ENCODE data around the gene SH3PXD2A.

Gene SH3PXD2A

GRCh38 chr10:103748020-103748419 is 107.4 kb downstream of the SH3PXD2A start:
- H3K27me3 ChIP-seq (ENCODE audit: control insufficient read depth, insufficient read depth, low read length), result no peaks in the 10 kb centered on the region
- H3K27ac ChIP-seq (ENCODE audit: low read depth, low read length), result no peak overlapping the region
- H3K4me1 ChIP-seq (ENCODE audit: control insufficient read depth, insufficient read depth, low read length), result no peaks in the 10 kb centered on the region
- H3K4me3 ChIP-seq (ENCODE audit: low read length), result no peak overlapping the region
- H3K9ac ChIP-seq (ENCODE audit: low read length), result no peak overlapping the region
- H3K36me3 ChIP-seq (ENCODE audit: control insufficient read depth, insufficient read depth, low read length), result no peaks in the 10 kb centered on the region

- no peaks in the 10 kb centered on the region for H3K27me3 ChIP-seq (ENCODE audit: control insufficient read depth, insufficient read depth, low read length)
- H3K9ac ChIP-seq (ENCODE audit: low read length), result no peak overlapping the region
- no peak overlapping the region for H3K27ac ChIP-seq (ENCODE audit: low read depth, low read length)
- no peak overlapping the region for H3K4me3 ChIP-seq (ENCODE audit: low read length)
- H3K4me1 ChIP-seq (ENCODE audit: control insufficient read depth, insufficient read depth, low read length), result no peaks in the 10 kb centered on the region
- H3K36me3 ChIP-seq (ENCODE audit: control insufficient read depth, insufficient read depth, low read length), result no peaks in the 10 kb centered on the region
Observed at GRCh38 chr10:103747193-103747865, 108.0 kb downstream of the SH3PXD2A start.

- Histone ChIP-seq H3K36me3 (ENCODE audit: control insufficient read depth, insufficient read depth, low read length) (no peaks in the 10 kb centered on the region), H3K4me1 (ENCODE audit: control insufficient read depth, insufficient read depth, low read length) (no peaks in the 10 kb centered on the region), H3K27me3 (ENCODE audit: control insufficient read depth, insufficient read depth, low read length) (no peaks in the 10 kb centered on the region), H3K27ac (ENCODE audit: low read depth, low read length) (no peak overlapping the region), H3K9ac (ENCODE audit: low read length) (no peak overlapping the region), H3K4me3 (ENCODE audit: low read length) (no peak overlapping the region)
Observed at GRCh38 chr10:103746598-103746997, 108.8 kb downstream of the SH3PXD2A start.

GRCh38 chr10:103745341-103746247 is 109.8 kb downstream of the SH3PXD2A start:
- no peaks in the 10 kb centered on the region for H3K4me1 ChIP-seq (ENCODE audit: control insufficient read depth, insufficient read depth, low read length)
- H3K4me3 ChIP-seq (ENCODE audit: low read length), result no peak overlapping the region
- no peaks in the 10 kb centered on the region for H3K27me3 ChIP-seq (ENCODE audit: control insufficient read depth, insufficient read depth, low read length)
- no peak overlapping the region for H3K9ac ChIP-seq (ENCODE audit: low read length)
- H3K27ac ChIP-seq (ENCODE audit: low read depth, low read length), result no peak overlapping the region
- H3K36me3 ChIP-seq (ENCODE audit: control insufficient read depth, insufficient read depth, low read length), result no peaks in the 10 kb centered on the region

- no peaks in the 10 kb centered on the region for H3K36me3 ChIP-seq (ENCODE audit: control insufficient read depth, insufficient read depth, low read length)
- peaks cover 18% of the 10 kb centered on the region for H3K4me1 ChIP-seq (ENCODE audit: control insufficient read depth, insufficient read depth, low read length)
- H3K9ac ChIP-seq (ENCODE audit: low read length), result no peak overlapping the region
- H3K27me3 ChIP-seq (ENCODE audit: control insufficient read depth, insufficient read depth, low read length), result no peaks in the 10 kb centered on the region
- H3K27ac ChIP-seq (ENCODE audit: low read depth, low read length), result no peak overlapping the region
- H3K4me3 ChIP-seq (ENCODE audit: low read length), result no peak overlapping the region
Observed at GRCh38 chr10:103742824-103743223, 112.6 kb downstream of the SH3PXD2A start.

GRCh38 chr10:103740611-103741010 is 114.8 kb downstream of the SH3PXD2A start:
- H3K27me3 ChIP-seq (ENCODE audit: control insufficient read depth, insufficient read depth, low read length), result no peaks in the 10 kb centered on the region
- H3K9ac ChIP-seq (ENCODE audit: low read length), result no peak overlapping the region
- H3K36me3 ChIP-seq (ENCODE audit: control insufficient read depth, insufficient read depth, low read length), result no peaks in the 10 kb centered on the region
- H3K4me1 ChIP-seq (ENCODE audit: control insufficient read depth, insufficient read depth, low read length), result peaks cover 18% of the 10 kb centered on the region
- peak overlapping the region; percentile 6 for H3K27ac ChIP-seq (ENCODE audit: low read depth, low read length)
- no peak overlapping the region for H3K4me3 ChIP-seq (ENCODE audit: low read length)

- no peaks in the 10 kb centered on the region for H3K36me3 ChIP-seq (ENCODE audit: control insufficient read depth, insufficient read depth, low read length)
- peak overlapping the region; percentile 24 for H3K4me3 ChIP-seq (ENCODE audit: low read length)
- no peak overlapping the region for H3K9ac ChIP-seq (ENCODE audit: low read length)
- H3K27me3 ChIP-seq (ENCODE audit: control insufficient read depth, insufficient read depth, low read length), result no peaks in the 10 kb centered on the region
- peaks cover 18% of the 10 kb centered on the region for H3K4me1 ChIP-seq (ENCODE audit: control insufficient read depth, insufficient read depth, low read length)
- H3K27ac ChIP-seq (ENCODE audit: low read depth, low read length), result peak overlapping the region; percentile 67
Observed at GRCh38 chr10:103739039-103739764, 116.2 kb downstream of the SH3PXD2A start.

- H3K4me1 ChIP-seq (ENCODE audit: control insufficient read depth, insufficient read depth, low read length), result peaks cover 18% of the 10 kb centered on the region
- H3K4me3 ChIP-seq (ENCODE audit: low read length), result no peak overlapping the region
- H3K27ac ChIP-seq (ENCODE audit: low read depth, low read length), result no peak overlapping the region
- no peaks in the 10 kb centered on the region for H3K27me3 ChIP-seq (ENCODE audit: control insufficient read depth, insufficient read depth, low read length)
- H3K36me3 ChIP-seq (ENCODE audit: control insufficient read depth, insufficient read depth, low read length), result no peaks in the 10 kb centered on the region
- no peak overlapping the region for H3K9ac ChIP-seq (ENCODE audit: low read length)
Observed at GRCh38 chr10:103737735-103738367, 117.5 kb downstream of the SH3PXD2A start.

GRCh38 chr10:103736763-103737162 is 118.6 kb downstream of the SH3PXD2A start:
- Histone ChIP-seq H3K36me3 (ENCODE audit: control insufficient read depth, insufficient read depth, low read length) (no peaks in the 10 kb centered on the region), H3K27me3 (ENCODE audit: control insufficient read depth, insufficient read depth, low read length) (no peaks in the 10 kb centered on the region), H3K4me1 (ENCODE audit: control insufficient read depth, insufficient read depth, low read length) (peaks cover 18% of the 10 kb centered on the region), H3K27ac (ENCODE audit: low read depth, low read length) (no peak overlapping the region), H3K4me3 (ENCODE audit: low read length) (no peak overlapping the region), H3K9ac (ENCODE audit: low read length) (no peak overlapping the region)

GRCh38 chr10:103736044-103736443 is 119.3 kb downstream of the SH3PXD2A start:
- no peaks in the 10 kb centered on the region for H3K36me3 ChIP-seq (ENCODE audit: control insufficient read depth, insufficient read depth, low read length)
- H3K27me3 ChIP-seq (ENCODE audit: control insufficient read depth, insufficient read depth, low read length), result no peaks in the 10 kb centered on the region
- H3K4me1 ChIP-seq (ENCODE audit: control insufficient read depth, insufficient read depth, low read length), result peaks cover 18% of the 10 kb centered on the region
- no peak overlapping the region for H3K27ac ChIP-seq (ENCODE audit: low read depth, low read length)
- no peak overlapping the region for H3K9ac ChIP-seq (ENCODE audit: low read length)
- H3K4me3 ChIP-seq (ENCODE audit: low read length), result no peak overlapping the region

- no peak overlapping the region for H3K9ac ChIP-seq (ENCODE audit: low read length)
- H3K4me1 ChIP-seq (ENCODE audit: control insufficient read depth, insufficient read depth, low read length), result peaks cover 11% of the 10 kb centered on the region
- no peaks in the 10 kb centered on the region for H3K27me3 ChIP-seq (ENCODE audit: control insufficient read depth, insufficient read depth, low read length)
- no peak overlapping the region for H3K27ac ChIP-seq (ENCODE audit: low read depth, low read length)
- H3K36me3 ChIP-seq (ENCODE audit: control insufficient read depth, insufficient read depth, low read length), result no peaks in the 10 kb centered on the region
- no peak overlapping the region for H3K4me3 ChIP-seq (ENCODE audit: low read length)
Observed at GRCh38 chr10:103734731-103735130, 120.6 kb downstream of the SH3PXD2A start.

- no peaks in the 10 kb centered on the region for H3K27me3 ChIP-seq (ENCODE audit: control insufficient read depth, insufficient read depth, low read length)
- no peak overlapping the region for H3K4me3 ChIP-seq (ENCODE audit: low read length)
- H3K36me3 ChIP-seq (ENCODE audit: control insufficient read depth, insufficient read depth, low read length), result no peaks in the 10 kb centered on the region
- H3K9ac ChIP-seq (ENCODE audit: low read length), result no peak overlapping the region
- H3K4me1 ChIP-seq (ENCODE audit: control insufficient read depth, insufficient read depth, low read length), result peaks cover under 1% of the 10 kb centered on the region
- no peak overlapping the region for H3K27ac ChIP-seq (ENCODE audit: low read depth, low read length)
Observed at GRCh38 chr10:103733045-103733419, 122.3 kb downstream of the SH3PXD2A start.

All from rectal smooth muscle tissue (tissue), 1 donor.